SU-DHL-6 (cell line): Measurements from ENCODE around the gene GUSB.
"Not testable (repeated sequence)": the region's sequence is repeated elsewhere in the genome, so short reads cannot be mapped to it uniquely, and the experiment has no call there.

Experiments
- CTCF ChIP-seq: fragments of 200-600 bp; sonication (generic); IDR thresholded peaks from one replicate; pipeline ENCODE4 v1.5.1; 2017; ENCODE audit warnings: antibody characterized with exemption, mild to moderate bottlenecking, low read length, moderate library complexity; ENCODE audit not compliant: insufficient read depth, poor library complexity, severe bottlenecking
- EZH2phosphoT487 ChIP-seq: fragments of 200-600 bp; sonication (generic), shearing (Covaris generic); conservative IDR thresholded peaks from 2 replicates; pipeline ENCODE4 v1.6.1; 2018; ENCODE audit warnings: mild to moderate bottlenecking, antibody characterized with exemption, low read length, moderate library complexity, mixed read lengths

GRCh38 chr7:65964671-65965070, 17.3 kb downstream of the GUSB start:
- TF ChIP-seq CTCF, EZH2phosphoT487: not testable (repeated sequence)
